HG03066 (cell line): ENCODE results near the gene IL31RA.
A peak's percentile ranks its signal among the peaks of the same experiment; 100 is the strongest.
"Not testable (repeated sequence)": the region's sequence is repeated elsewhere in the genome, so short reads cannot be mapped to it uniquely, and the experiment has no call there.

Source experiments
- ATAC-seq: cut with Tn5 transposase; IDR thresholded peaks from one replicate; pipeline ENCODE4 v1.9.1; 2021; ENCODE audit warnings: low read depth; ENCODE audit not compliant: unreplicated experiment

Gene IL31RA

DNA sequence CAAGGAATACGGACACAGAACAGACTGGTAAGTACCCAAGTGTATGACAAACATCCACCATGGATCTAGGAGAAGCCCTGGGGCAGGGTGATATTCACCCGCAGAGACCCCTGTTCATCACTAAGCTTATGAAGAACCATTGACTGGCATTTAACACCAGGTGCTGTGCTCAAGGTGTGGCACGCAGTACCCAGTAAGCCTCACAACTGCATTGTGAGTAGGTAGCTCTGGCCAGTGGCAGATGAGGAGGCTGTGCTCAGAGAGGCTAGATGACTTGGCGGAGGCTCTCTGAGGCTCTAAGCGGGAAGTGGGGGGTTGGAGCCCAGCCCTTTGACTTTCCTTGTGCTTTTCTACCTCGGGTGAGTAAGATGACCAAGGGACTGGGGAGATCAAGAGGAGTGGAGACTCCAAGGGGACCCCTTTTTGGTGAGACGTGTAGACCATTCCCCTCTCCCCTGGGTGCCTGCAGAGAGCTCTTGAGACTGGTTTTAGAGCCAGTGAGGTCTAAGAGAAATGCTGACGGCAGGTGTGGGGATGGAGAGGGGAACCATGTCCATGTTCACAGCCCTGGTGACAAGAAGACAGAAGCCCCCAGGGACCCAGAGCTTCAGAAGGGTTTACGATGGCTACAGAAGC lies 72.8 kb downstream of the IL31RA start:
- ATAC-seq: no peak

DNA sequence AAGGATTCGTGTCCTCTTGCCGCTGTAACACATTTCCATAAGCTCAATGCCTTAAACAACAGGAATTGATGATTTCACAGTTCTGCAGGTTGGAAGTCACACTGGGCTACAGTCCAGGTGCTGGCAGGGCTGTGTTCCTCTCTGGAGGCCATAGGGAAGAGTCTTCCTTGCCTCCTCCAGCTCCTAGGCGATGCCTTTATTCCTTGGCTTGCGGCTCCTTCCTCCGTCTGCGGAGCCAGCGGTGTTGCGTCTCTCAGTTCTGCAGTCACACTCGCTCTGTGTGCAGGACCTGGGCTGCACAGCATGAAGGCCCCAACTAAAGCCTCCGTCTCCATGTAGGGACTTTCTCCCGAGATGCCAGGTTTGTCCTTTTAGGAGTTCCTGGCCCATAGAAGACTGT lies 73.6 kb downstream of the IL31RA start:
- no peak for ATAC-seq

DNA sequence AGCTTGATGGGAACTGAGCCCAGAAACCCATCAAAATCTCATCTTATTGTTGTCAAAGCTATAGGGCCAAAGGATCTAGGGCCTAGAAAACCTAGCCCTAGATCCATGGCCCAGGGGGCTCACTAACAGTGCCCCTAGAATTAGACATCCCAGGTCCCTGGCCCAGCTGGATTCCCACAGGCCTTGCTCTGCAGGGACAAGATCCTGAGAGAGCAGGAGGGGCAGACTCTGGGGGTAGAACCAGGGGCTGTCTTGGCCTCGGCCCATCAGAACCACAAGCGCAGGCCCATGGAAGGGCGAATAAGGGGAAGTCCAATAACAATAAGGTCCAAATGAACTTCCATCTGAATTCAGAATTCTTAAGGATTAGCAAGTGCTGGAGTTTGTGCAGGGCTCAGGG lies 74.0 kb downstream of the IL31RA start:
- ATAC-seq: no peak

DNA sequence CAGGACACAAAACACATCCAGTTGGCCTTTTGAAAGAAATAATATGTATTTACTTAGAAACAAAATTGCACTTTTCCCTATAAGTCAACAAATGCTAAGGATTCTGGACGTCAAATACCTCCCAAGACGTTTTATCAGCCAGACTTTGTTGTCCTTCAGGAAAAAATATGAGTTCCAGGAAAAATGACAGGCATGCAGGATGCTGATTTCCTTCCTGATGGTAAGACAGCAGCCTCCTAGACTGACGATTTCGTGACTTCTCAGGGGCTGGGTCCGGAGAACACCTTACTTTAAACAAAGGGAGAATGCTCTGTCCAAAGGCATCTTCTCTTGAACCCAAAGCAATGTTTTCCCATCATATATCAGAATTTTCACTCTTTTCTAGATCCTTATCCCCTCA lies 74.6 kb downstream of the IL31RA start:
- ATAC-seq: no peak

DNA sequence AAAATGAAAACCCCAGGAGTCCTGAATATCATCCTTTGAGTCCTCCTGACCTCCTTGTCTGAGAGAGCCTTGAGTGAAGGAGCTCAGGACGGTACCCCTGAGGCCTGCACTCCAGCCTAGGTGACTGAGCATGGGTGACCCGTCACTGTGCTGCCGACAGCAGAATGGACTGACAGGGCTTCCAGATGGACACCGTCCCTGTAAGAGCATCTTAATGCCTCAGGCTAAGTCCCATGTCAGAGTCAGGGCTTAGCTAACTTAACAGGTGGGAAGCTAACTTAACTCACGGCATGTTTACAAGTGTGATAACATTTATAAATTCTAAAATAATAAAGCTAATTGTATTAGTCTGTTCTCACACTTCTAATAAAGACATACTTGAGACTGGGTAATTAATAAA lies 75.3 kb downstream of the IL31RA start:
- no peak for ATAC-seq

DNA sequence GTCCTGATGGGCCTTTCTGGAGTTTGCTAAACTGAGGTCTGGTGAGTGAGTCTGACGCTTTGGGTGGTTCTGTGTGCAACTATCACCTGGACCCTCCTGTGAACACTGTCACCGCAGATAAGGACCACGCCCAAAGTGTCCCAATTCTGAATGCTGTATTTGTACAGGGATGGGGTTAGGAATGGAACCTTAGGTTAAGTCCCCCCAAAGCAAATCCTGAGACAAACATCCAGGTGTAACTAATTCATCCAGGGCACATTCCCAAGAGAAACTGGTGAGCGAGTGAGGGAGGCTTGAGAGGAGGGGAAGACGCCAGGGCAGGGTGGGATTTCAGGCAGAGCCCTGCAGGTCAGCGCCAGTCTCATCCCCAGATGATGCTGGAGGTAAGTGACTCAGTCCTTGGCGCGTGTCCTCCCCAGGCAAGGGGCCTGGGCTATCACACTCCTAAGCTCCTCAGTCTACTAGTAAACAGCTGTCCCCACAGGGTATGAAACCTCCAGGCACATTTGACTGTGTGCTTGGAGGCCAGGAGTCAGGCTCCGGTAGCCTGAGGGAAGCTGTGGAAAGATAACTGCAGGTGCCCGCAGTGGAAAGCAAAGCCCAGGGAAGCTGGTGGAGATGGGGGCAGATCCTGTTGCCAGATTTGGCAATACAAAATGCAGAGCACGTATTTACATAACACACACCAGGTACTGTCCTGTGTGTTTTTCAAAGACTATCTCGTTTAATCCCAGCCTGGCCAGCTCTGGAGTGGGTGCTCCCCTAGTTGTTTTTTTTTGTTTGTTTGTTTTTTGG lies 76.9 kb downstream of the IL31RA start:
- ATAC-seq: no peak

DNA sequence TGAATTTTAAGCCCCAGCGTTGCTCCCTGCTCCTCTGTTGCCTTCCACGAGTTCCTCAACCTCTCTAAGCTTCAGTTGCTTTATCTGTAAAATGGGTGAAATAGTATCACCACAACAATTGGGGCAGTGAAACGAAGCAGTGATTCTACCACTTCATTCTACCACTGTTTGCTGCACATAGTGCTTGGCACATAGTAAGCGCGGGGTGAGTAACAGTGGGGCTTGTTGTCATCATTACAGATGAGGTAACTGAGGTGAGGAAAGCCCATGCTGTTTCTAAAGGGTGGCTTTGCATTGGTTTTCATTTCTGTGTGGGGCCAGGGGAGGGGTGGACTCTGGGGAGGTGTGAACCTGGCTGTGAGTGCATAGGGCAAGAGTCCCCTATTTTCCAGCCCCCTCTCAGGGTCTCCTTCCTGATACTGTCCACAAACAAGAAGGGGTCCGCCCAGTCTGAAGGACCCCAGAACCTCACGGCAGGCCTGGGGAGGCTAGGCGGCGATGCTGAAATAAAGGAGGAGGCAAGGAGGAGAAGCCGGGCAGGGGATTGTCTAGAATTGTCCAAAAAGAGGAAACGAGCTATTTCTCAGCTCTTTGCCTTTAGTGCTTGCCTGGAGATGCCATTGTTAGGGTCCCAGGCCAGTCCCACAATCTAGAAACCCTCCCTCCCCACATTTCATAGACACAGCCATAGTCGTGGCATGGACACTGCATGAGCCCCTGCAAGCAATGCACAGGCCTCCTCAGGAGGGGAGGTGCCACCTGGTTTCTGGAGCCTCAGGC lies 78.1 kb downstream of the IL31RA start:
- ATAC-seq: no peak

DNA sequence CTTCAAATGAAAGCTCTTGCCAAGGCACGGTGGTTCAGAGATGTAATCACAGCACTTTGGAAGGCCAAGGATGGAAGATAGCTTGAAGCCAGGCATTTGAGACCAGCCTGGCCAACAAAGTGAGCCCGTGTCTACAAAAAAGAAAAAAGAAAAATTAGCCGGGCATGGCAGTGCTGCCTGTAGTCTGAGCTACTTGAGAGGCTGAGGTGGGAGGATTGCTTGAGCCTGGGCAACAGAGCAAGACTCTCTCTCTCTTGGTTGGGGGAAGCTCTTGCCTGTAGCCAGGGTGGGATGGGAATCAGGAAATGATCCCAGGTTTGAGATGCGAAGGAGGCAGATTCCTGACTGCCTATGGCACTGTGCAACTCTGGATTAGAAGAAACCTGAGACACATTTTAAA lies 81.5 kb downstream of the IL31RA start:
- ATAC-seq: no peak

DNA sequence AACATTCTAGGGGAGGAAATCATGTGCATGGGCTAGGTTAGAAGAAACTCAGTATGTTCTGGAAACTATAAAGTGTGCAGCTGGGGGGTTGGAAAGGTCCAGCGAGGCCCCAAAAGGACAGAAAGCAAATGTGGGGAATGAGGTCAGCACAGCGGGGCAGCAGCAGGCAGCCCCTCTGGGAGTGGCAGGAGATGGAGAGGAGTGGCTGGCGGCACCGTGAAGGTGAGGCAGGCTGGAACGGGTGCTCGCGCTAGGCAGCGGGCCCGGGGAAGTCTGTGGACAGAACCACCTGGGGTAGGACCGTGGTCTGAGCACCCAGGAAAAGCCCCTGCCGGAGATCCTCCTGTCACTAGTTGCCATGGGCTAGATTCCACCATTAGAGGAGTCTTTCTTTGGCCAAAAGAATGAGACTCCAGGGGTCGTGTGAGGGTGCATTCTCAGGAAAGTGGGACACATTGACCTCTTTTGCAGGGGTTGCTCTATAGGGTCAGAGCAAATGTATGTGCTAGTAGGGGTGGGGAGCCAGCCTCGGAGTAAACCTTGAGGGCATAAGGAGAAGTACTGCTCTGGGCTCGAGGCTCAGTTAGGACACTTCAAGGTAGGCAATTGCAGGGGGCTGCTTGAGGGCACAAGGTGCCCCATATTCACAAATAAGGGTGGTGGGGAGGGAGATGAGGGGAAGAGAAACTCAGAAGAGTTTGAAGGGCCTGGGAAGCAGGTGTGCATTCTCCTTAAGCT lies 82.4 kb downstream of the IL31RA start:
- no peak for ATAC-seq

DNA sequence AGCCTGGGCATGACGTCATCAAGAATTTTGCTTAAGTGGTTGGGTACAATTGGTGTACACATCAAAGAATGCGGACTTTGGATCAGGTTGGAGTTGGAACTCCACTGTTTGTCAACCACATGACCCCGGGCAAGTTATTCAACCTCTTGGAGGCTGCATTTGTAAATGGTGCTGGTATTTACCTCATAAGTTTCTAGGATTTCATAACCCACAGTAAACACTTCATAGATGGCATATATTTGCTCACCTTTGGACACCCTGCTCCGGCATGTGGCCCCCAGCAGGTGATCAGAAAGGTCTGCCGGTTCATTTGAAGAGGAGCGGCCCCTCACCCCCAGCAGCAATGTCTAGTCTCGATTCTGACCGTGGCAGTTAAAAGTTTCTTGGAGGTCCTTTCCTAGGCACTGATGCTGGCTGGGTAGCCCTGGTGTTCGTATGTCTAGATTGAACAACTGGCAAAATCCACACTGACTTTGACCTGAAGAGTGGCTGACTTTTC lies 83.0 kb downstream of the IL31RA start:
- no peak for ATAC-seq

DNA sequence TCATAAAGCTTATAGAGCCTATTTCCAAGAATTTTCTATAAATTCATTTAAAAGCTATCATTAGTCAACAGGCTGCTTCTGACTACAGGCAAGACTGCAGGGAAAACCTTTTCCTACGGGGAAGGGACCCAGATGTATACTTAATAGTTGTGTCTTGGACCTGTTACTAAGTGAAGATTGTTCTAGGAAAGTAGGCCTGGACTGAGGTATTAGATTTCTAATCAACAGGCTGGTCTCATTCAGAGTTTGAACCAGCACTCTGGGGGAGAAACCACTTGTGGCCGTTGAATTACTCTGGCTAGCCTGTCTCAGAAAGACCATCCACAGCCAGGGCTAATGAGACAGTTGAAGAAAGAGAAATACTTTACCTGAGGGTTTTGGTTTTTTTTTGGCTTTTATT lies 83.6 kb downstream of the IL31RA start:
- ATAC-seq: no peak

DNA sequence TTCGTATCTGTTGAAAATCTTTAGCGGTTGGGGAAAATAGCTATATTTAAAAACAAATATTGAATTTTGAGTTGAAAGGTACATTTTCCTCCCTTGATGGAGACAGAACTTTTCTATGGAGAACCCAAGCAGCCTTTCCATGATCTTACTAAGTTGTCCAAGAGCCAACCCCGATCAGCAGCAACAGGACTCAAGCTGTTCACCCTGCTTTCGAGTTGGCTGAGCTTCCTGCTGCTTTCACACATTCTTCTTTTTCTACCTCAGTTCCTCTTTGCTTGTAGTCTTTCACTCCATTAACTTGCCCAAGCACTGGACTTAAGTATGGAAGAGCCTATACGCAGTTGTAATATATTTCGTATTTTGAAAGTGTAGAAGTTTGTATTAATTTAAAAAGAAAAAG lies 84.2 kb downstream of the IL31RA start:
- ATAC-seq: no peak

DNA sequence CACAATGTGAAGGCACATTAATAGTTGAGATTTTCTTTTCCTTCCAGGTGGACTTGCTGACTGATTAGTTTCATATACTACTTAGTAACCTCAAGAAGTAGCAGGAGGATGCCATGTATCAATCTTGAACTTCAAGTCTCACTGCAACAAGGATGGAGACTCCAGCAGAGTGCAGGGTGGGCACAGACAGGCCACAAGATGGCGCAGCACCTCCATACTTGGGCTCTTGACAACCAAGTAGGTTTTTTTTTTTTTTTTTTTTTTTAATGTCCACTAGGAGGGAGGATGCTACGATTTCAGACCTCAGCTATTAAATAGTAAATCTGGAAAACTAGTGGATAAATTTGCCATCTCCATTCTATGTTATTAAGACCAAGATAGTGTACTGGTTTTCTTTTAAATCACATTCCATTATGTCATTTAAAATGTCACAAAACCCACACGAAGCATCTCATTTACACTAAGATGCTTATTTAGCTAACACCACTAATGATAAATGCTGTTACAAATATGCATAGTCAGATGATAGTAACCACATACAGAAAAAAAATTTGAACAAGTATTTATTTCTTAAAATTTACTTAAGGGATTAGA lies 85.0 kb downstream of the IL31RA start:
- peak; percentile 74 for ATAC-seq

DNA sequence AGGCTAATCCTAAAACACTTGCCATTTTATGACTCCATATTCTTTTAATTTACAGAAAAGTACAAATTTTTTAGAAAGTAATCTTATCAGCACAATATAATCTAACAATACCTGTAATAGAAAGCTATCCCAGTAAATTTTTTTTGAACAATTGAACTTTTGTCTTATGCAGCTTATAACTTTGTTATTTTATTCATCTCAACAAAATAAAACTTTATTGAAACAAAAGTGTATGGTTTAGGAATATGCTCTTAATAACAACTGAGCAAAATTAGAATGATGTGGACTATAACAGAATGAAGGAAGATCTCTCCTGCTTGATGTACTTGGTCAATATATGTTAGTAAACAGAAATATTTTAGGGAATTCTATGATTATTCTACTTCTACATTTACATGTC lies 86.4 kb downstream of the IL31RA start:
- ATAC-seq: not testable (repeated sequence)

DNA sequence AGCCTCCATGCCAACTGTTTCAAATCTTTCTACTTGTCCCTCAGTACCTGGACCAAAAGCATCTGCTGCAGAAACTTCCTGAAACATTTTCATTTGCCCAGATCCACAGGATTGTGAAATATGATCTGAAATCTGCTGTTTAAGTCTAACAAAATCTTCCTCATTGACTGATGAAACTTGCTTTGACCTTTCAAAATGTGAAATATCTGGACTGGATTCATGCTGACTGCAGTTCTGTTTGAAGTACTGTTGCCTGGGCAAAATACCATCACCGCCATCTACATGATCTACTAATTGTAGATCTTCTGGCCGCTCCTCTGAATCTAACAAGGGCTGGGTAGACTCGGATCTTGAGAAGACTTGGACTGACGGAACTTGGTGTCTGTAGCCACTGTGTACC lies 90.0 kb downstream of the IL31RA start:
- not testable (repeated sequence) for ATAC-seq

DNA sequence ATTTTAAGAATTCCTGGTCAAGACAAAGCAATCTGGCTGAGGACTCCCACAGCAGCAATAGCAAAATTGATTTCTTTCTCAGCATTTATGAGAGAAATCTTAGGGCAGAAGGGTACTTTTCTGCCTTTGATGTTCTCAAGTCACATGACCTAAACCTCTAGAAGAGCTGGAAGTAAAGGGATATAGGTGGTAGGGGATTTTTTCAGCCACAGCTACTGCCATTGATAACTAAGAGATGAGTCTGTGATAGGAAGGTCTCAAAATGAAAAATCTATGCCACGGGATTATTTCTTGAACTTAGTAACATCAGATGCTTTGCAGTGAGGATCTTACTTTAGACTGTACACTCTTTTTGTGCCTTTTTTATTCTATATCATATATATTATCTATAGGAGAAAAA lies 108.1 kb downstream of the IL31RA start:
- no peak for ATAC-seq

DNA sequence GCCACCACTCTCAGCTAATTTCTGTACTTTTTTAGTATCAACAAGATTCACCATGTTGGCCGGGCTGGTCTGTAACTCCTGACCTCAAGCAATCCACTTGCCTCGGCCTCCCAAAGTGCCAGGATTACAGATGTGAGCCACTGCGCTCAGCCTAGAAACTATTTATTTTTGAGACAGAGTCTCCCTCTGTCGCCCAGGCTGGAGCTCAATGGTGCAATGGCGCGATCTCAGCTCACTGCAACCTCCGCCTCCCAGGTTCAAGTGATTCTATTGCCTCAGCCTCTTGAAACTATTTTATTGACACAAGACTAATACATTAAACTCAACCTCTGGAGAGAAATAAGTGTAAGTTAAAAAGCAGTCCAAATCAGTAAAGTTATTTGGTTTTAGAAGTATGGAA lies 109.6 kb downstream of the IL31RA start:
- ATAC-seq: no peak

DNA sequence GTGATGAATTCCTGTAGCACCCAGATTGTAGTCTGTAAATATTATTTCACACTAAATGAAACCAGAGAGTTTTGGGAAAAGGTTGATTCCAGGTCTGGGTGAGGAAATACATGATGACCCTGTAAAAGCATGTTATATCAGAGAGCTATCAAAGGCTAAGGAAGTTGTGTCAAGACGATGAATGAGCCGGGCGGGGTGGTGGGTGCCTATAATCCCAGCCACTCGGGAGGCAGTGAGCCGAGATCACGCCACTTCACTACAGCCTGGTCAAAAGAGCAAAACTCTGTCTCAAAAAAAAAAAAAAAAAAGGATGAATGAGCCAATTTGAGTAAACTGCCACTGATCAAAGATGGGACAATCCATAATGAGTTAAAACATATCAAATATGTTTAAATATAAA lies 114.4 kb downstream of the IL31RA start:
- ATAC-seq: no peak

DNA sequence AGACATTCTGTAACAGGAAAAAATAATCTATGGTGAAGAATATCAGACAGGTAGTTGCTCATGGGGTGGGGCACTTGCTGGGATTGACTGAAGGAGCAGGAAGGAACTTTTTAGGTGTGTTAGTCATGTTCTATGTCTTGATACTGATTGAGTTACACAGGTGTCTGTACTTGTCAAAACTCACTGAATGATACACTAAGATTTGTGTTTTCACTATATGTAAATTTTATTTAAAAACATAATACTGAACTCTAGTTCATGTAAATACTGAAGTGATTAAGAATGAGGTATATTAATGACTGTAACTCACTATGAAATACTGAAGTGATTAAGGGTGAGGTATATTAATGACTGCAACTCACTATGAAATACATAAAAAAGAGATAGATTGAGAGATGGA lies 115.1 kb downstream of the IL31RA start:
- no peak for ATAC-seq

DNA sequence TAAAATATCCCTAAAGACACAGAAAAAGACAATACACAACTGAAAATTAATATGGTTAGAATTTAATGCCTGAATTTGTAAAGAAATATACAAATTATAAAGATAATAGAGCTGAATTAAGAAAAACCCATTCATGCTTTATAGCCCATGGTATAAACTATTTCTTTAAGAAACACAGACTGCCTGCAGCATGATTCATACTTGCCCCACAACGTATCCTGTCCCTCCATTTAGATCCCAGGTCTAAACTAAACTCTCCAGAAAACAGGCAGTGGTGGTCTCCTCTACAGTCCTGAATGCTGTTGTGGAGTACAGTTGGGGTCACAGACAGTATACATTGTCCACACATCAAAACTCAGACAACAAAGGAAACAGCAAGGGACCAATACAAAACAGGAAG lies 118.8 kb downstream of the IL31RA start:
- no peak for ATAC-seq
